Breast epithelium (tissue), 3 donors: ENCODE results near the gene POLA1.

Experiments
- POLR2A ChIP-seq: fragments of 450-650 bp; IDR thresholded peaks from one replicate; pipeline ENCODE4 v1.6.1; 2016; ENCODE audit warnings: antibody characterized with exemption, mild to moderate bottlenecking, moderate library complexity
- POLR2AphosphoS5 ChIP-seq, 3 donors: sonication (generic); formaldehyde crosslinking; IDR thresholded peaks; one replicate each; pipeline ENCODE4 v1.6.1; 2017; ENCODE audit warnings: antibody characterized with exemption in 3 of 3
- TF ChIP-seq, protein P1 (sequence below), 3 donors: fragments of 450-650 bp; IDR thresholded peaks; one replicate each; pipeline ENCODE4 v1.5.1; 2016 to 2017; ENCODE audit warnings: antibody characterized with exemption in 3 of 3, mild to moderate bottlenecking in 3 of 3, moderate library complexity in 3 of 3

DNA sequence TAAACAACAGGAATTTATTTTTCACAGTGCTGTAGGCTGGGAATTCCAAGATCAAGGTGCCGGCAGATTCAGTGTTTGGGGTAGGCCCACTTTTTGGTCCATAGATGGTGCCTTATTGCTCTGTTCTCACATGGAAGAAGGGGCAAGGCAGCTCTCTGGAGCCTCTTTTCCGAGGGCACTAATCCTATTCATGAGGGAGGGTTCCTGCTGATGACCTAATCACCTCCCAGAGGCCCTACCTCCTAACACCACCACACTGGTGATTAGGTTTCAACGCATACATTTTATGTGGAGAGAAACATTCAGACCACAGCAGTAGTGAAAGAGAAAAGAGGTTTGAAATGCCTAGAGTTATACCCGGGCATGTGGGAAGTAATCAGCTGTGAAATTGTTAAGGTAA, 1.4 kb upstream of the POLA1 start:
- TF ChIP-seq, protein P1, sequence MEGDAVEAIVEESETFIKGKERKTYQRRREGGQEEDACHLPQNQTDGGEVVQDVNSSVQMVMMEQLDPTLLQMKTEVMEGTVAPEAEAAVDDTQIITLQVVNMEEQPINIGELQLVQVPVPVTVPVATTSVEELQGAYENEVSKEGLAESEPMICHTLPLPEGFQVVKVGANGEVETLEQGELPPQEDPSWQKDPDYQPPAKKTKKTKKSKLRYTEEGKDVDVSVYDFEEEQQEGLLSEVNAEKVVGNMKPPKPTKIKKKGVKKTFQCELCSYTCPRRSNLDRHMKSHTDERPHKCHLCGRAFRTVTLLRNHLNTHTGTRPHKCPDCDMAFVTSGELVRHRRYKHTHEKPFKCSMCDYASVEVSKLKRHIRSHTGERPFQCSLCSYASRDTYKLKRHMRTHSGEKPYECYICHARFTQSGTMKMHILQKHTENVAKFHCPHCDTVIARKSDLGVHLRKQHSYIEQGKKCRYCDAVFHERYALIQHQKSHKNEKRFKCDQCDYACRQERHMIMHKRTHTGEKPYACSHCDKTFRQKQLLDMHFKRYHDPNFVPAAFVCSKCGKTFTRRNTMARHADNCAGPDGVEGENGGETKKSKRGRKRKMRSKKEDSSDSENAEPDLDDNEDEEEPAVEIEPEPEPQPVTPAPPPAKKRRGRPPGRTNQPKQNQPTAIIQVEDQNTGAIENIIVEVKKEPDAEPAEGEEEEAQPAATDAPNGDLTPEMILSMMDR (IDR thresholded peaks at IDR 0.05) = no peak
- TF ChIP-seq POLR2A (no peak), POLR2AphosphoS5 (IDR thresholded peaks at IDR 0.05) (no peak)
